ENCODE measurements around the gene UCN2.
A peak's percentile ranks its signal among the peaks of the same experiment; 100 is the strongest.

Gene UCN2

GRCh38 chr3:48601622-48601994, 38.0 kb upstream of the UCN2 start:
- ATAC-seq (ENCODE audit: low read depth) = no peak
- no peak for DNase-seq (ENCODE audit: low spot score)
- no peak for TF ChIP-seq CTCF (IDR thresholded peaks at IDR 0.05; ENCODE audit: poor library complexity, severe bottlenecking)

GRCh38 chr3:48600711-48601621, 37.4 kb upstream of the UCN2 start:
- H3K9me3 ChIP-seq (ENCODE audit: severe bottlenecking) = no peaks in the 10 kb centered on the region
- no peak overlapping the region for H3K4me3 ChIP-seq (ENCODE audit: severe bottlenecking)
- ATAC-seq (ENCODE audit: low read depth) (no peak), DNase-seq (ENCODE audit: low spot score) (peak; percentile 52)
- no peaks in the 10 kb centered on the region for H3K27me3 ChIP-seq (ENCODE audit: insufficient read depth, poor library complexity, severe bottlenecking)
- peaks cover 44% of the 10 kb centered on the region for H3K4me1 ChIP-seq (ENCODE audit: insufficient read depth, poor library complexity, severe bottlenecking)
- H3K36me3 ChIP-seq (ENCODE audit: low read depth) = peaks cover 70% of the 10 kb centered on the region
- no peak for TF ChIP-seq CTCF (IDR thresholded peaks at IDR 0.05; ENCODE audit: poor library complexity, severe bottlenecking)
- peak overlapping the region; percentile 98 for H3K27ac ChIP-seq (ENCODE audit: poor library complexity, severe bottlenecking)

More at GRCh38 chr3:48601622-48601994, 38.0 kb upstream of the UCN2 start:
- H3K27me3 ChIP-seq (ENCODE audit: insufficient read depth, poor library complexity, severe bottlenecking) = no peaks in the 10 kb centered on the region
- H3K4me3 ChIP-seq (ENCODE audit: severe bottlenecking) = no peak overlapping the region
- H3K27ac ChIP-seq (ENCODE audit: poor library complexity, severe bottlenecking) = peak overlapping the region; percentile 98
- H3K9me3 ChIP-seq (ENCODE audit: severe bottlenecking) = no peaks in the 10 kb centered on the region
- H3K4me1 ChIP-seq (ENCODE audit: insufficient read depth, poor library complexity, severe bottlenecking) = peaks cover 37% of the 10 kb centered on the region
- H3K36me3 ChIP-seq (ENCODE audit: low read depth) = peaks cover 77% of the 10 kb centered on the region

- no peak for TF ChIP-seq CTCF (IDR thresholded peaks at IDR 0.05; ENCODE audit: poor library complexity, severe bottlenecking)
- Histone ChIP-seq H3K9me3 (ENCODE audit: severe bottlenecking) (no peaks in the 10 kb centered on the region), H3K27me3 (ENCODE audit: insufficient read depth, poor library complexity, severe bottlenecking) (no peaks in the 10 kb centered on the region), H3K4me1 (ENCODE audit: insufficient read depth, poor library complexity, severe bottlenecking) (peaks cover 48% of the 10 kb centered on the region), H3K27ac (ENCODE audit: poor library complexity, severe bottlenecking) (peak overlapping the region; percentile 98), H3K4me3 (ENCODE audit: severe bottlenecking) (no peak overlapping the region), H3K36me3 (ENCODE audit: low read depth) (peaks cover 58% of the 10 kb centered on the region)
- ATAC-seq (ENCODE audit: low read depth) = peak; percentile 1
- peak; percentile 49 for DNase-seq (ENCODE audit: low spot score)
Observed at GRCh38 chr3:48599509-48600285, 36.1 kb upstream of the UCN2 start.

GRCh38 chr3:48599077-48599501, 35.5 kb upstream of the UCN2 start:
- peak overlapping the region; percentile 98 for H3K27ac ChIP-seq (ENCODE audit: poor library complexity, severe bottlenecking)
- no peaks in the 10 kb centered on the region for H3K27me3 ChIP-seq (ENCODE audit: insufficient read depth, poor library complexity, severe bottlenecking)
- peak; percentile 99 for DNase-seq (ENCODE audit: low spot score)
- H3K4me1 ChIP-seq (ENCODE audit: insufficient read depth, poor library complexity, severe bottlenecking) = peaks cover 48% of the 10 kb centered on the region
- H3K4me3 ChIP-seq (ENCODE audit: severe bottlenecking) = no peak overlapping the region
- peak; percentile 53 for ATAC-seq (ENCODE audit: low read depth)
- TF ChIP-seq CTCF (IDR thresholded peaks at IDR 0.05; ENCODE audit: poor library complexity, severe bottlenecking) = no peak
- H3K36me3 ChIP-seq (ENCODE audit: low read depth) = peaks cover 54% of the 10 kb centered on the region
- no peaks in the 10 kb centered on the region for H3K9me3 ChIP-seq (ENCODE audit: severe bottlenecking)
